Skeletal muscle cell (primary cell): Measurements from ENCODE around the gene CDCP2.

Experiments used
- DNase-seq: peaks from one replicate; pipeline ENCODE4 v3.0.0-alpha.2; 2010; ENCODE audit warnings: low read depth
- H3K4me3 ChIP-seq: 2 replicates; pipeline ENCODE4 v1.5.1; 2011; ENCODE audit warnings: low read depth, mild to moderate bottlenecking, control low read depth, low read length, moderate library complexity

The CDCP2 gene

DNA sequence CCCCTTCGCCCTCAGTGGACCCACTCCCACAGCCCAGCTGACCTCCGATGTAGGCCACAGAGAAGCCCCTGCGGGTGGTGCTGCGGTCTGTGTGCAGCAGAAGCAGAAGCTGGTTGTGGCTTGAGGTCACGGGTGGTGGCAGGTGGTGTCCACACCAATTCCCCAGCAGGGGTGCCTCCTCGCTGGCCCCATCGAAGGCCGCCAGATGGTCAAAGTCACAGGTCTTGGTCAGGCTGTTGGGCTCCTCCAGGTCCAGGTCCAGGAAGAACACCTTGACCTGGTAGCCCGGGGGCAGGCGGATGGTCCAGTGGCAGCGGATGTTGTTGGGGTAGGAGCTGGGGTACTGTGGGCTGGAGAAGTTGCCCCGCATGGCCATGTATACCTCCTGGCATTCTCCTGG lies 13.1 kb downstream of the CDCP2 start:
- DNase-seq, result no peak
- H3K4me3 ChIP-seq, result no peak overlapping the region

- no peak overlapping the region for H3K4me3 ChIP-seq
- no peak for DNase-seq
Observed at GRCh38 chr1:54138994-54139393, 13.8 kb downstream of the CDCP2 start.

GRCh38 chr1:54137534-54138061 lies 15.2 kb downstream of the CDCP2 start:
- H3K4me3 ChIP-seq, result no peak overlapping the region
- DNase-seq, result peak; percentile 59

- no peak for DNase-seq
- H3K4me3 ChIP-seq, result no peak overlapping the region
Observed at GRCh38 chr1:54136963-54137533, 15.8 kb downstream of the CDCP2 start.

GRCh38 chr1:54136269-54136896 lies 16.4 kb downstream of the CDCP2 start:
- DNase-seq, result no peak
- no peak overlapping the region for H3K4me3 ChIP-seq

GRCh38 chr1:54135436-54136120 lies 17.2 kb downstream of the CDCP2 start:
- H3K4me3 ChIP-seq, result no peak overlapping the region
- DNase-seq, result no peak

DNA sequence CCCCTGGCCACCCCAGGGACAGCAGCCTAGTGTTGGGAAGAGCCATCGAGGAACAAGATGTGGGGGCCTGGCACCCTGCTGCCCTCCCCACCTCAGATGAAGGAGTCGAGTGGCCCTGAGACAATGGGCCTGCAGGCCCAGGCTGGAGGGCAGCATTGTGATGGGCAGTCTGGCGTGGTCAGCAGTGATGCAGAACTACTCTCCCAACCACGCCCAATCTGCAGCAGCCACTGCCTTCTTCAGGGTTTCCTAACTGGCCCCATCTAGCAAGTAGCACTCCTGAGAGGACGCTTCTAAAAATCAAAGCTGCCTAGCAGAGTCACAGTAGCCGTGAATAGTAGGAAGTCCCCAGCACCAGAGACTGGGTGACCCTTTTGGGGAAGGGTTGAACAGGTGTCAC lies 18.5 kb downstream of the CDCP2 start:
- no peak overlapping the region for H3K4me3 ChIP-seq
- no peak for DNase-seq

DNA sequence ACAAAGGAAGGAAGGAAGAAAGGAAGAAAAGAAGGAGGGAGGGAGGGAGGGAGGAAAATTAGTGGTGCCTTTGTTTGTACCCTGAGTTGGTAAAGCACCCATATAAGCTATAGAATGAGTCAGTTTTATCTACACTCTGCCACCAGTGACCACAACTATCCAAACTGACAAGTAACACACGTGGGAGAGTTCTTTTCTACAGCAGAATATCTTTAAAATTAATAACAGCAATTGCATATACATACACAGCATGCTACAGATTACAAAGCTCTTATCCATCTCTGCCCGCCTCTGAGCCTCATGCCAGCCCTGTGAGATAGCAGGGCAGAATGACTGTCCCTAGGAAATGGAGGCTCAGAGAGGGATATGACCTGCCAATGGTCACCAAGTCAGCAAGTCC lies 20.3 kb downstream of the CDCP2 start:
- no peak for DNase-seq
- H3K4me3 ChIP-seq, result no peak overlapping the region

DNA sequence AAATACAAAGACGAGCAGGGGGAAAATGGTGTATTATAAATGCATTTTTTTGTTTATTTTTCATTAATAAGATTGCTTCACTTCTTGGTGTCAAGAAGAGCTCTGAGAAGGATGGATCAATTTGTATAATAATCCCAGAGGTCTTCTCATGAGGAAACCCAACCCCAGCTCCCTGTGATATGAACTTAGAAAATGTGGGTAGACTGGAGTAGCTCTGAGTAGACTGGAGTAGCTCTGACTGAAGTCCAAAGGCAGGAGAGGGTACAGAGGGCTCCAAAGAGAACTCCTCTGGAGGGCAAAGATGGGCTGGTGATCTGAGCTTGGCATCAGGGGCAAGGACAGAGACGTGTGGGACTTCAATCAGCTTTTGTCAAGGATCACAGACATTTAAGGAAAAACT lies 21.4 kb downstream of the CDCP2 start:
- no peak for DNase-seq
- no peak overlapping the region for H3K4me3 ChIP-seq

GRCh38 chr1:54129858-54130257 lies 22.9 kb downstream of the CDCP2 start:
- no peak overlapping the region for H3K4me3 ChIP-seq
- DNase-seq, result no peak

- no peak for DNase-seq
- H3K4me3 ChIP-seq, result no peak overlapping the region
Observed at GRCh38 chr1:54127594-54128300, 25.1 kb downstream of the CDCP2 start.

GRCh38 chr1:54126271-54126815 lies 26.5 kb downstream of the CDCP2 start:
- H3K4me3 ChIP-seq, result no peak overlapping the region
- DNase-seq, result peak; percentile 44

GRCh38 chr1:54125386-54126070 lies 27.3 kb downstream of the CDCP2 start:
- DNase-seq, result peak; percentile 13

DNA sequence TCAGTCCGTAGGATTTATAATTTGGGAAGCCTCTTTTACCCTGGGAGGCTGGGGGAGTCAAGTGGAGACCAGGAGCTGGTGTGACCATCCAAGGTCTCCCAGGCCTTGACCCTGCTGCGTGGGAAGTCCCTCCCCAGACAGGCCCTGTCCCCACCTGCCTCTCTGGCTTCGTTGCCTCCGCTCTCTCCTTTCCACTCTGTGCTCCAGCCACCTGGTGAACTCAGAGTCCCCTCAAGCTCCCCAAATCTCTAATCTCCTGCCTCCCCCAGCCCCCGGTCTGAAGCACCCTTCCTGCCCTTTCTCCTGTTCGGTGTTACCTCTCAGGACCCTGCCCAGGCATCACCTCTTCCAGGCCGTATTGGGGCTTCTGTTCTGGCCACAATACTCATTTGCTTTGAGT lies 27.9 kb downstream of the CDCP2 start:
- H3K4me3 ChIP-seq, result no peak overlapping the region
- DNase-seq, result no peak

More at GRCh38 chr1:54125386-54126070, 27.3 kb downstream of the CDCP2 start:
- no peak overlapping the region for H3K4me3 ChIP-seq

DNA sequence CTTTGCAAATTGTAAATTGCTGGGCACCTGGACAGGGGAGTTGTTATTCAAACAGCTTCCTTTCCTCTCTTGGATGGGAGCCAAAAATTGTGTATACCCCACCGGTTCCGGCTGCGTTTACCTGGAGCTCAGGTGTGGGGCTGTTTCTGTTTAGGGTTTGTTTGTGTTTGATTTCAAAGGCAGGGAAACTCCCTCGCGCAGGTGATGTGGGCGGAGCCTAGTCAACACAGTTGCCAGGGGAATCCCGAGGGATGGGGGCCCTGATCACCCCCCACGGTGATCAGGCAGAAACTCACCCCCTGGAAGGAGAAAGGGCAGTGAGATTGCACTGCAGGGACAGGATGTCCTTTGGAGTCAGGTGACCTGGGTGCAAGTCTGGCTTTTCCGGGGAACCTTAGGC lies 28.3 kb downstream of the CDCP2 start:
- no peak for DNase-seq

DNA sequence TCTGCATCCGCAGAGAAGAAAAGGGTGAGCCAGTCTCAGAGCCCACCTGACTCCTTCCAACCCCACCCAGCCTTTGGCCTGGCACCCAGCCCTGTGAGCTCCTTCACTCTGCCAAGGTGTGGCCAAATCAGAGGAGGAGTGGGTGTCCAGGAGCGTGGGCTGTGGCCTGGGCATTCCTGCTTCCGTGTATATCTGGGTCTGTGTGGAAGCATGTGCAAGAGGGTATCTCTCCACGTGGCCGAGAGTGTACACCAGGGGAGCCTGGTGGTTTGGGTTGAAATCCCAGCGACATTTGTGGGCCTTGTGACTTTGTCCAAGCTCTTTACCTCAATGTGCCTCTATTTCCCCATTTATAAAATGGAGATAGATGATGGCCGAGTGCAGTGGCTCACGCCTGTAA lies 29.8 kb downstream of the CDCP2 start:
- no peak overlapping the region for H3K4me3 ChIP-seq
- DNase-seq, result no peak

More for the DNA sequence above, 28.3 kb downstream of the CDCP2 start:
- H3K4me3 ChIP-seq, result no peak overlapping the region

- DNase-seq, result no peak
- no peak overlapping the region for H3K4me3 ChIP-seq
Observed at GRCh38 chr1:54122135-54122751, 30.6 kb downstream of the CDCP2 start.

- peak; percentile 38 for DNase-seq
- peak overlapping the region; percentile 11 for H3K4me3 ChIP-seq
Observed at GRCh38 chr1:54121482-54122134, 31.2 kb downstream of the CDCP2 start.
